Testis (tissue), 2 donors: ENCODE measurements around the gene FARP1.

Source experiments
- CTCF ChIP-seq, 3 experiments: fragments of 450-650 bp in 2 of 3; fragments of 200-600 bp in 1 of 3; sonication (generic) in 1 of 3; IDR thresholded peaks; one replicate each; pipeline ENCODE4 v1.5.1; 2016 to 2019; ENCODE audit warnings: antibody characterized with exemption in 3 of 3, mild to moderate bottlenecking in 2 of 3, moderate library complexity in 1 of 3
- POLR2A ChIP-seq: fragments of 450-650 bp; IDR thresholded peaks from one replicate; pipeline ENCODE4 v1.6.1; 2017; ENCODE audit warnings: antibody characterized with exemption, mild to moderate bottlenecking, moderate library complexity

- no peak for TF ChIP-seq CTCF (IDR thresholded peaks at IDR 0.05)
- TF ChIP-seq POLR2A: no peak
Measured at GRCh38 chr13:98279473-98280175, 136.7 kb downstream of the FARP1 start.
